Spinal cord (tissue), 10 donors: ENCODE data around the gene HLA-DQA1. TPM values are rescaled to one million over a fixed set of nuclear protein-coding genes. Genes with fewer than 3 reads are reported as not detected.
"Not testable (repeated sequence)": the region's sequence is repeated elsewhere in the genome, so short reads cannot be mapped to it uniquely, and the experiment has no call there.

ENCODE experiments used
- DNase-seq, 6 donors: peaks; one replicate each; pipeline versions ENCODE4 v3.0.0 to v3.0.0-alpha.2; 2013 to 2015; ENCODE audit warnings: low spot score in 6 of 6, low read depth in 4 of 6
- H3K27ac ChIP-seq: one replicate; pipeline ENCODE4 v1.5.1; 2013; ENCODE audit warnings: low read depth, low read length, control low read depth
- H3K27me3 ChIP-seq: one replicate; pipeline ENCODE4 v1.6.1; 2013; ENCODE audit warnings: low read length; ENCODE audit not compliant: control insufficient read depth, insufficient read depth
- H3K36me3 ChIP-seq: one replicate; pipeline ENCODE4 v1.6.1; 2013; ENCODE audit warnings: low read length; ENCODE audit not compliant: control insufficient read depth, insufficient read depth
- H3K4me1 ChIP-seq: one replicate; pipeline ENCODE4 v1.6.1; 2013; ENCODE audit warnings: low read length; ENCODE audit not compliant: control insufficient read depth, insufficient read depth
- H3K4me3 ChIP-seq: one replicate; pipeline ENCODE4 v1.5.1; 2013; ENCODE audit warnings: low read depth, low read length, control low read depth
- H3K9me3 ChIP-seq: one replicate; pipeline ENCODE4 v1.6.1; 2013; ENCODE audit warnings: low read length; ENCODE audit not compliant: control insufficient read depth, insufficient read depth
- WGBS: methylation state at CpG from one replicate; pipeline ENCODE4 v1.1.5; 2013; ENCODE audit warnings: missing lambda C conversion rate; ENCODE audit not compliant: insufficient coverage; 5-methylcytosine and 5-hydroxymethylcytosine counted together
- polyA plus RNA-seq, 2 donors: library from polyadenylated mRNA; unstranded; fragments of 120-200 nt; gene quantifications; one replicate each; pipeline ENCODE4 v1.2.1, GENCODE V29; 2013; ENCODE audit not compliant: insufficient read length in 2 of 2
- total RNA-seq, 2 donors: library from RNA; depleted of rRNA in 1 of 2; stranded (reverse); fragments of 120-200 nt in 1 of 2; fragments of >200 nt in 1 of 2; gene quantifications; one replicate each; pipeline versions ENCODE4 v1.2.3 to v1.2.4, GENCODE V29; 2013 to 2014
- donor health status: healthy.

Gene HLA-DQA1
- total and polyA plus RNA-seq, 4 donors: 0.32 to 1.9 (median 0.78) TPM

- Histone ChIP-seq H3K27me3 (no peaks in the 10 kb centered on the region), H3K36me3 (no peaks in the 10 kb centered on the region), H3K4me3 (no peak overlapping the region), H3K9me3 (no peaks in the 10 kb centered on the region), H3K4me1 (no peaks in the 10 kb centered on the region), H3K27ac (no peak overlapping the region)
- WGBS: no CpG with 5 or more reads among the region's 1 CpG
- DNase-seq: no peak
Observed at GRCh38 chr6:32617751-32618150, 19.5 kb upstream of the HLA-DQA1 start.

DNA sequence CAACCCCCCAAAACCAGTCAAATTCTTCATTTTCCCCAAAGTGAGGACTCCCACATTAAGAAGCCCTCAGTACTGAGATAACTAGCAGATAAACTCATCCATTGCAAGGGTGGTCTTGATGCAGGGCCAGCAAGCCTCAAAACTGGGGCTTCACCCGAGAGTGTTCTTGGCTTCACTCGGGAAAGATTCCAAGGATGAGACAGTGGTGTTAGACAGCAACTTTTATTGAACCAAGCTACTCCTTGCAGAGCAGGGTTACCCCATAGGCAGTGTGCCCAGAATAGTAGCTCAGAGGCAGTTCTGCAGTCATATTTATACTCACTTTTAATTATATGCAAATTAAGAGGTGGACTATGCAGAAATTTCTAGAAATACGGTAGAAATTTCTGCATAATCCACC lies 15.8 kb upstream of the HLA-DQA1 start:
- Histone ChIP-seq H3K4me1 (no peaks in the 10 kb centered on the region), H3K27ac (no peak overlapping the region), H3K9me3 (no peaks in the 10 kb centered on the region), H3K27me3 (no peaks in the 10 kb centered on the region), H3K4me3 (no peak overlapping the region), H3K36me3 (no peaks in the 10 kb centered on the region)
- WGBS: 57% methylated on average over 1 of the region's 3 CpGs
- no peak for DNase-seq

GRCh38 chr6:32622545-32623401 lies 14.4 kb upstream of the HLA-DQA1 start:
- no peaks in the 10 kb centered on the region for H3K4me1 ChIP-seq
- WGBS: no CpG with 5 or more reads among the region's 1 CpG
- H3K36me3 ChIP-seq: no peaks in the 10 kb centered on the region
- no peak overlapping the region for H3K27ac ChIP-seq
- DNase-seq: peak in 1 of 6 donors; percentile 45
- no peaks in the 10 kb centered on the region for H3K27me3 ChIP-seq
- H3K9me3 ChIP-seq: no peaks in the 10 kb centered on the region
- H3K4me3 ChIP-seq: no peak overlapping the region

GRCh38 chr6:32623693-32624092 lies 13.5 kb upstream of the HLA-DQA1 start:
- H3K27me3 ChIP-seq: no peaks in the 10 kb centered on the region
- no peaks in the 10 kb centered on the region for H3K9me3 ChIP-seq
- H3K4me1 ChIP-seq: no peaks in the 10 kb centered on the region
- no peaks in the 10 kb centered on the region for H3K36me3 ChIP-seq
- H3K4me3 ChIP-seq: no peak overlapping the region
- no peak for DNase-seq
- no peak overlapping the region for H3K27ac ChIP-seq

DNA sequence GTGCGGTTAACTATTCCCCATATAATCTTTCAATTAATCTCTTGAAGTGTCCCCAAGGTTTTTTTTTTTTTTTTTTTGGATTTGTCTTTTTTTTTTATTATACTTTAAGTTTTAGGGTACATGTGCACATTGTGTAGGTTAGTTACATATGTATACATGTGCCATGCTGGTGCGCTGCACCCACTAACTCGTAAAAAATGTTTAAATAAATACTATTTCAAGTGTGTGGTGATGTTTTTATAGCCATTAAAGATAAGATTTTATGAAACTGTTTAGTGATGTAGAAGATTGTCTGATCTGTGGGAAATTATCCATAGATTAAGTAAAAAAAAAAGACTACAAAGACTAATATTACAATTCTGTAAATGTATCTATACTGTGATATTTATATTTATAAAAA lies 12.6 kb upstream of the HLA-DQA1 start:
- WGBS: no CpG with 5 or more reads among the region's 3 CpGs
- DNase-seq: no peak

DNA sequence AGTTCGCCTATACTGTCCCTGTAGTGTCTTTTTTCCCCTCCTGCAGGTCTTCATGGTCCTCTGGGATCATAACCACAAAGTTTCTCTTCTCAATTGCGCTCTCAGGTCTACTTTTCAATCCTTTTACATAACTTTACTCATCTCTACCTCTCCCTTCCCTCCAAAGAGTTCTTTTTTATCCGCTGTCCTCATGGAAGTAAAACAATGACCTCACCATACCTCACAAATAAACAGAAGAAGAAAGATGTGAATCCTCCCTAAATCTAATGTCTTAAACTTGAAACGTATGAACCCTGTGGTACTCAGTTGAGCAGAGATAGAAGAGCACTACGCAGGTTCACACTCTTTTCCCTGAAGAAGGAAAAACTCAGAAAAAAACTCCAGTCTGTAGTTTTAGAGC lies 12.1 kb upstream of the HLA-DQA1 start:
- no peak for DNase-seq
- Histone ChIP-seq H3K4me1 (no peaks in the 10 kb centered on the region), H3K9me3 (no peaks in the 10 kb centered on the region), H3K4me3 (no peak overlapping the region), H3K27me3 (no peaks in the 10 kb centered on the region), H3K36me3 (no peaks in the 10 kb centered on the region), H3K27ac (no peak overlapping the region)
- 86% methylated on average over 3 of the region's 5 CpGs for WGBS

More for the DNA sequence above, 12.6 kb upstream of the HLA-DQA1 start:
- no peak overlapping the region for H3K27ac ChIP-seq
- H3K36me3 ChIP-seq: no peaks in the 10 kb centered on the region
- no peaks in the 10 kb centered on the region for H3K27me3 ChIP-seq
- no peak overlapping the region for H3K4me3 ChIP-seq
- H3K9me3 ChIP-seq: no peaks in the 10 kb centered on the region
- no peaks in the 10 kb centered on the region for H3K4me1 ChIP-seq

DNA sequence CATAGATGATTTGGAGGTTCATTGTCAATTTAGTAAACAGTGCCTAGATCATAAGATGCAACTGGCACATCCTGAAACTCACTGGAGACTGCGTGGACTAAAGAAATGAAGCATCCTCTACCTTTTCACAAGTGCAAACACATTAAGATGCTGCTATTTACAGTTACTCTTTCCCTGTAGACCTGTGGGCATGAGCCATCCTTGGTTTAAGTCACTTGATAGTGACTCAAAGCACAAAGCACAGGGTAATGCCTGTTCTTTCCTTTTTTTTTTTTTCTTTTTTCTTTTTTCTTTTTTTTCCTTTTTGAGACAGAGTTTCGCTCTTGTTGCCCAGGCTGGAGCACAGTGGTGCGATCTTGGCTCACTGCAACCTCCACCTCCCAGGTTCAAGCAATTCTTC lies 10.0 kb upstream of the HLA-DQA1 start:
- H3K36me3 ChIP-seq: no peaks in the 10 kb centered on the region
- H3K4me3 ChIP-seq: no peak overlapping the region
- WGBS: 56% methylated on average over 1 of the region's 3 CpGs
- no peaks in the 10 kb centered on the region for H3K27me3 ChIP-seq
- no peaks in the 10 kb centered on the region for H3K4me1 ChIP-seq
- DNase-seq: no peak
- H3K27ac ChIP-seq: no peak overlapping the region
- H3K9me3 ChIP-seq: no peaks in the 10 kb centered on the region

- no peak overlapping the region for H3K27ac ChIP-seq
- H3K9me3 ChIP-seq: no peaks in the 10 kb centered on the region
- no peak overlapping the region for H3K4me3 ChIP-seq
- H3K36me3 ChIP-seq: no peaks in the 10 kb centered on the region
- H3K4me1 ChIP-seq: no peaks in the 10 kb centered on the region
- WGBS: no CpG with 5 or more reads among the region's 3 CpGs
- H3K27me3 ChIP-seq: no peaks in the 10 kb centered on the region
- DNase-seq: peak in 1 of 6 donors; percentile 46
Observed at GRCh38 chr6:32627831-32628230, 9.4 kb upstream of the HLA-DQA1 start.

DNA sequence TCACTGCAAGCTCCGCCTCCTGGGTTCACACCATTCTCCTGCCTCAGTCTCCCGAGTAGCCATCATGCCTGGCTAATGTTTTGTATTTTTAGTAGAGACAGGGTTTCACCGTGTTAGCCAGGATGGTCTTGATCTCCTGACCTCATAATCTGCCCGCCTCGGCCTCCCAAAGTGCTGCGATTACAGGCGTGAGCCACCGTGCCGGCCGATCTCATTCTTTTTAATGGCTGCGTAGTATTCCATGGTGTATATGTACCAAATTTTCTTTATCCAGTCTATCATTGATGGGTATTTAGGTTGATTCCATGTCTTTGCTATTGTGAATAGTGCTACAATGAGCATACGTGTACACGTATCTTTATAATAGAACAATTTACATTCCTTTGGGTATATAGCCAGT lies 7.4 kb upstream of the HLA-DQA1 start:
- not testable (repeated sequence) for DNase-seq, H3K4me1 ChIP-seq, H3K27me3 ChIP-seq, H3K9me3 ChIP-seq, H3K36me3 ChIP-seq, H3K4me3 ChIP-seq, H3K27ac ChIP-seq
- WGBS: 87% methylated on average over 3 of the region's 13 CpGs

GRCh38 chr6:32635526-32636123 lies 1.6 kb upstream of the HLA-DQA1 start:
- 50% methylated on average over 1 of the region's 2 CpGs for WGBS
- DNase-seq: no peak
- Histone ChIP-seq H3K27me3 (no peaks in the 10 kb centered on the region), H3K27ac (no peak overlapping the region), H3K4me3 (no peak overlapping the region), H3K9me3 (no peaks in the 10 kb centered on the region), H3K36me3 (no peaks in the 10 kb centered on the region), H3K4me1 (no peaks in the 10 kb centered on the region)
